Measurements from ENCODE around the gene PRDM11.
"Not testable (repeated sequence)": the region's sequence is repeated elsewhere in the genome, so short reads cannot be mapped to it uniquely, and the experiment has no call there.

PRDM11 gene

DNA sequence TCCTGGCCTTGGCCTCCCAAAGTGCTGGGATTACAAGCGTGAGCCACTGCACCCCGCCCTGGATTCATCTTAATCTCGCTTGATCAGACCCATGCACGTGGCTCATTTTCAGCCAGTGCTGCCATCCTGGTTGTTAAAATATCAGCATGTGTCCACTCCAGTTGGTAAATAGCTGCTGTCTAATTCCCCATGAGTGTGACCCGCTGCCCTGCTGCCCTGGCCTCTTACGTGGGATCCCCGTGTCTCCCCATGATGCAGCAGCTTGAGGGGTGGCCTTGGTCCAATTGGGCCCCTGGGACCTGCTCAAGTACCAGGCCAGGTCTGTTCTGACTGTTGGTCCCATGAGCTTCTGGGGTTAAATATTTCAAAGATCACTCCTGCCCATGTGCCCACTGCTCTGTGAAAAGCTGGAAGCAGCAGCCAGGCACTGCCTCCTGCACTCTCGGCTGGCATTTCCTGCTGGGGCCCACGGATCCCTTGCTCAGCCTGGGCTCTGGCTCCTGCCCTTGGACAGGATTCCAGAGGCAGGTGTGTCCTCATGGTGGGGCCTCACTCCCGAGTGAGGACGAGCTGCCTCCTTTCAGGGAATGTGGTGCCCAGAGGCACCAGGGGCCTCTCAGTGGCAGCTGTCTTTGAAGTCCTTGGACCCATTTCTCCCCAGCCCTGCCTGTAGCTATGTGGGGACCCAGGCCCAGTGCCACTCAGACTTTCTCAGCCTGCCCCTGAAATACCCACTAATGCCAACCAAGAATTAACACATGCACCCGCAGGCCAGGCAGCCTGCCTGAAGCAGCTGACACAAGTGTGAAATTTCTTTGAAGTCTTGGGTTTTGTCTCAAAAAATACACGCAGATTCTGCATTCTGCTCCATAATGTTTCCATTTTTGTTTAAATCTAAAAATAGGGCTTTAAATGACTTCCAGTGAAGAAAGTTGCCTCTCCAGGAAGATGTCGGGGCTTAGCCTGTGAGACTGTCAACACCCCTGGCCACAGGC, 38.1 kb upstream of the PRDM11 start:
- no peak overlapping the region for H3K27ac Mint-ChIP-seq
- H3K9me3 Mint-ChIP-seq, result no peaks in the 10 kb centered on the region
- no peaks in the 10 kb centered on the region for H3K36me3 Mint-ChIP-seq (ENCODE audit: low read depth)
- H3K4me1 Mint-ChIP-seq (ENCODE audit: low read depth), result no peaks in the 10 kb centered on the region
- peaks cover 25% of the 10 kb centered on the region for H3K27me3 Mint-ChIP-seq (ENCODE audit: low read depth)
- H3K4me3 Mint-ChIP-seq, result no peak overlapping the region

DNA sequence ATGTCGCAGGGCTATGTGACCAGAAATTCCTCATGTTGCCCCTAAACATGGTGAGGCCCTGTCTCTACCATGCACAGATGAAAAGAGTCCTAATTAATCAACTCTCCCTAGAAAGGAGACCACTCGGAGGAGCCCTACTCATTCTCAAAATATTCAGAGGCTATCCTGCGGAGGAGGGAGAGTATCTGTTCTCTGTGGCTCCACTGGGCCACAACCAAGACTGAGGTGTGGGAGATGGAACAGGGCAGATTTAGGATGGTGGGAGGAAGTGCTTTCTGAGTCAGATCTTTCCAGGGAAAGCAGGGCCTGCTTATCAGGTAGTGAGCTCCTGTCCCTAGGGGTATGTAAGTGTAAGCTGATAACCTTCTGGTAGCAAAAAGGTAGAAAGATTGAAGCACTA, 37.0 kb upstream of the PRDM11 start:
- H3K4me1 Mint-ChIP-seq (ENCODE audit: low read depth), result no peaks in the 10 kb centered on the region
- no peaks in the 10 kb centered on the region for H3K9me3 Mint-ChIP-seq
- H3K36me3 Mint-ChIP-seq (ENCODE audit: low read depth), result no peaks in the 10 kb centered on the region
- H3K4me3 Mint-ChIP-seq, result no peak overlapping the region
- H3K27me3 Mint-ChIP-seq (ENCODE audit: low read depth), result peaks cover 29% of the 10 kb centered on the region
- no peak overlapping the region for H3K27ac Mint-ChIP-seq

DNA sequence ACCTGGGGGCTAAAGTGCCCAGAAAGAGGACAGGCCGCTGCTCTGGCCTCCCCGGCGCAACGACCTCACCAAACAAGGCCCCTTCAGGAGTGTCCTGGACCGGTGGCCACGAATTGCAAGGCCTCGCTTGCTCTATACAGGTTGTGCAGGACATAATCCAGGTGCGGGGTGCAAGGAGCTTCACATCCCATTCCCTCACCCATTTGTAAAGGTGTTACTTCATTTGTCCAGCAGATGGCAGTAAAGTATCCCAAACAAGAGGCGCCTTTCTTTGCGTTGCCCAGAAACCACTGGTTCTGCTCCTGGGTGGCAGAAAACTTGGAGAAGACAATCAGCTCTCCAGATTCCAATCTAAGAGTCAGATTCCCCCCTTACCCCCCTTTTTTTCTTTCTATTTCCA, 35.9 kb upstream of the PRDM11 start:
- Mint-ChIP-seq H3K4me1 (ENCODE audit: low read depth) (no peaks in the 10 kb centered on the region), H3K27me3 (ENCODE audit: low read depth) (peaks cover 33% of the 10 kb centered on the region), H3K9me3 (no peaks in the 10 kb centered on the region), H3K4me3 (no peak overlapping the region), H3K27ac (no peak overlapping the region), H3K36me3 (ENCODE audit: low read depth) (no peaks in the 10 kb centered on the region)

DNA sequence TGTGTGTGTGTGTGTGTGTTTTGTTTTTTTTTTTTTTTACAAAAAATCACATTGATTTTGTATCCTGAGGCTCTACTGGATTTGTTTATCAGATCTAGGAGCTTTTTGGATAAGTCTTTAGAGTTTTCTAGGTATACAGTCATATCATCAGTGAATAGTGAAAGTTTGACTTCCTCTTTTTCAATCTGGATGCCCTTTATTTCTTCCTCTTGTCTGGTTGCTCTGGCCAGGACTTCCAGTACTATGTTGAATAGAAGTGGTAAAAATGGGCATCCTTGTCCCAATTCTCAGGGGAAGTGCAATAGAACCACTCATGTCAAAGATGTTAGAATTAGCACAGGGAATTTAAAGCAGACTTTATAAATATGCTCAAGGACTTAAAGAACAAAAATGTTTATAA, 32.6 kb upstream of the PRDM11 start:
- Mint-ChIP-seq H3K9me3 (no peaks in the 10 kb centered on the region), H3K4me1 (ENCODE audit: low read depth) (no peaks in the 10 kb centered on the region), H3K27ac (no peak overlapping the region), H3K36me3 (ENCODE audit: low read depth) (no peaks in the 10 kb centered on the region), H3K4me3 (no peak overlapping the region), H3K27me3 (ENCODE audit: low read depth) (peaks cover 47% of the 10 kb centered on the region)

DNA sequence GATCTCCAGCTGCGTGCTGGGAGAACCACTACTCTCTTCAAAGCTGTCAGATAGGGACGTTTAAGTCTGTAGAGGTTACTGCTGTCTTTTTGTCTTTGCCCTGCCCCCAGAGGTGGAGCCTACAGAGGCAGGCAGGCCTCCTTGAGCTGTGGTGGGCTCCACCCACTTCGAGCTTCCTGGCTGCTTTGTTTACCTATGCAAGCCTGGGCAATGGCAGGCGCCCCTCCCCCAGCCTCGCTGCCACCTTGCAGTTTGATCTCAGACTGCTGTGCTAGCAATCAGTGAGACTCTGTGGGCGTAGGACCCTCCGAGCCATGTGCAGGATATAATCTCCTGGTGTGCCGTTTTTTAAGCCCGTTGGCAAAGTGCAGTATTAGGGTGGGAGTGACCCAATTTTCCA, 18.6 kb upstream of the PRDM11 start:
- H3K4me3 Mint-ChIP-seq; H3K27ac Mint-ChIP-seq; H3K4me1 Mint-ChIP-seq (ENCODE audit: low read depth); H3K36me3 Mint-ChIP-seq (ENCODE audit: low read depth); H3K9me3 Mint-ChIP-seq: not testable (repeated sequence)
- peaks cover 28% of the 10 kb centered on the region for H3K27me3 Mint-ChIP-seq (ENCODE audit: low read depth)

DNA sequence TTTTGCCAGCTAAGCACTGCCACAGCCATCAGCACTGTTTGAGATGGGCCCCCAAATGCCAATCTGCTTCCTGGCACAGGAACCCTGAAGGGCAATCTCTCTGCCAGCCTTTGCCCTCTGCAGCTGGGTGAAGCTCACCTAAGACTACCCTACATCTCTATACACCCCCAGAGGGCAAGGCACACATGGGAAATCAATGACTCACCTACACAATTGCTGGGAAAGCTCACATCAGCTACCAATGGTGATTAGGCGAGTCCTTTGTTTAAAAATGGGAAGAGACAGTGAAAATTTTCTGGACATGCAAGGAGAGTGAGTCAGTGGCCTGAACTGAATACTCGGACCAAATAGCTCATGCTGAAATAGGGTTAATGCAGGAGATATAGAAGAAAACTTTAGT, 12.6 kb upstream of the PRDM11 start:
- Mint-ChIP-seq H3K4me3 (no peak overlapping the region), H3K27ac (no peak overlapping the region), H3K4me1 (ENCODE audit: low read depth) (no peaks in the 10 kb centered on the region), H3K36me3 (ENCODE audit: low read depth) (no peaks in the 10 kb centered on the region), H3K9me3 (no peaks in the 10 kb centered on the region), H3K27me3 (ENCODE audit: low read depth) (peaks cover 60% of the 10 kb centered on the region)

DNA sequence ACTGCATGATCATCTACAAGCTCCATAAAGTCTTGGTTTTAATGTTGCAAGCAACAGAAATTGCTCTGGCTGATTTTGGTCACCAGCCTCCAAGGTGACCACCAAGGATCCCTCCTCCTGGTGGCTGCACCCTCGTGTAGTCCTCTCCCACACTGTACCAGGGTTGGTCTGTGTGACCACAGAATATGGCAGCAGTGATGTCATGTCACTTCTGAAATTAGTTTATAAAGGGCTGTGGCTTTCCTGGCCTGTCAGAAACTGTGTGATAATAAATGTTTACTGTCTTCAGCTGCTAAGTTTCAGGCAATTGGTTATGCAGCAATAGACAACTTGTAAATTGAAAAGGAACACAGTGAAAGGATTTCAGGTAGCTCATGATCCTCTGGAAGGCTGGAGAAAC, 5.3 kb upstream of the PRDM11 start:
- no peak overlapping the region for H3K4me3 Mint-ChIP-seq
- H3K27me3 Mint-ChIP-seq (ENCODE audit: low read depth), result peaks cover 59% of the 10 kb centered on the region

DNA sequence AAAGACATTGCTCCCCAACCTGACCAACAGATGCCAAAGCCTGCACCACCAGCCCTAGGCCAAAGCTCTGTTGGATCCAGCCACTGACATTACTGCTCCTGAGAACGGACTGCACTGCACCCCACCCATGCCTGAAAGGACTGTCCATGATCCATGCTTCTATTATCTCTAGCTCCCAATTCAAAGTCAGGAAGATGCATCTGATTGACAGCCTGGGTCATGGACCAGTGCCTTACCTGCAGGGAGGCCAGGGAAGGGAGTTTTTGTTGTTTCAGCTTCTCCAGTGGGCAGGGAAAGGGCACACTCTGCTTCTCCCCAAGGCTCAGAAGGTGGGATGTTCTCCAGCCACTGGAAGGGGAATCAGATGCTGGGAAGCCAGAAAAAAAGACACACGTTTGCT, 4.8 kb upstream of the PRDM11 start:
- no peak overlapping the region for H3K27ac Mint-ChIP-seq
- H3K27me3 Mint-ChIP-seq (ENCODE audit: low read depth), result peaks cover 59% of the 10 kb centered on the region
- H3K36me3 Mint-ChIP-seq (ENCODE audit: low read depth), result peaks cover 3% of the 10 kb centered on the region
- H3K4me1 Mint-ChIP-seq (ENCODE audit: low read depth), result peaks cover 17% of the 10 kb centered on the region
- no peak overlapping the region for H3K4me3 Mint-ChIP-seq
- no peaks in the 10 kb centered on the region for H3K9me3 Mint-ChIP-seq

More for the DNA sequence above, 5.3 kb upstream of the PRDM11 start:
- H3K9me3 Mint-ChIP-seq, result no peaks in the 10 kb centered on the region
- H3K27ac Mint-ChIP-seq, result no peak overlapping the region
- peaks cover 3% of the 10 kb centered on the region for H3K36me3 Mint-ChIP-seq (ENCODE audit: low read depth)
- peaks cover 16% of the 10 kb centered on the region for H3K4me1 Mint-ChIP-seq (ENCODE audit: low read depth)

DNA sequence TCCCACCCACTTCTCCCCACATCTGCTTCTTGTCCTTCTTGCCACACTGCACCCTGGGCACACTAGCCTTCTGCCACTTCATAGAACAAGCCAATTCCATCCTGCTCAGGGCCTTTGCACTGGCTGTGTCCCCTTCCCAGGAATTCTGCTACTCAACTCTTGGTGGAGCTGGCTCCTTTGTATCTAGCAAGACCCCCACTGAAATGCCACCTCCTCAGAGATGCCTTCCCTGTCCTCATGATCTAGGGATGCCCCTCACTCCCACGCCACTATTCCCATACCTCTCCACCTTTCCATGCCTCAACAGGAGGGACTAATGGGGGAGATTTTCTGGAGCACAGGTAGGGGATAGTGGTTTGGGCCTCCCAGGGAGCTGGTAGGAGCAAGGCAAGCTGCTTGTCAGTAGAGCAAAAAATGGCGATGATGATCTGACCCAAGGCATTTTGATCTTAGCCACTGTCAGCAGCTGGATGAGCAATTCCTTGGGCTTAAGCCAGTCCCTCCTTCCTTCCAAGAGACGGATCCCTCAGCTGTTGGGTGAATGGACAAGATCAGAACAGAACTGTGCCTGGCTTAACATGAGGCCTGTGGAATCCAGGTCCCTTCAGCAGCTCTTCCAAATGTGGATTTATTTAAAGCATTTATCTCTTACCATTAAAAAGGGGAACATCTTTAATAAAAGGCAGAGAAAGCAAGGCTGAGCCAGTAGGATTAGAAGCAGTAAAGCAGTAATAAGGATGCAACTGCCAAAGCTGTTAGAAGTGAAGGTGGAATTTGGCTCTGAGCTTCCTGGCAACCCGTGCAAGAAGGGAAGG, 4.0 kb upstream of the PRDM11 start:
- peaks cover 59% of the 10 kb centered on the region for H3K27me3 Mint-ChIP-seq (ENCODE audit: low read depth)
- H3K9me3 Mint-ChIP-seq, result no peaks in the 10 kb centered on the region
- no peak overlapping the region for H3K27ac Mint-ChIP-seq
- no peak overlapping the region for H3K4me3 Mint-ChIP-seq
- peaks cover 3% of the 10 kb centered on the region for H3K36me3 Mint-ChIP-seq (ENCODE audit: low read depth)
- H3K4me1 Mint-ChIP-seq (ENCODE audit: low read depth), result peaks cover 18% of the 10 kb centered on the region

DNA sequence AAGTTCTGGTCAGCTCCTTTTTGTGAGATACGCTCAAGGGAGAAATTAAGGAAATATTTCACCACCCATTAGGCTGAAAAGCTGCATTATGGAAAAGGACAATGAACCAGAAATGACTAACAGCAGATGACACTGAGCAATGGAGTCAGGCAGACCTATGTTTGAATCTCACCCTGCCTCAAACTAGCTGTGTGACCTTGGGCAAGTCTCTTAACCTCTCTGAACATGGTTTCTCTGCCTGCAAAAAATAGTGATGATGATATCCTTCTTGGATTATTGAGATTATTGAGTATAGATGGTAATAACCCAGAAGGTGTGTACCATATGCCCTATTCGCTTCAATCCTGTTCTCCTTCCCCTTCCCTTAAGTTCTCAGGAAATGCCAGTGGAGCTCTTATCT, 2.9 kb upstream of the PRDM11 start:
- H3K27ac Mint-ChIP-seq, result no peak overlapping the region

DNA sequence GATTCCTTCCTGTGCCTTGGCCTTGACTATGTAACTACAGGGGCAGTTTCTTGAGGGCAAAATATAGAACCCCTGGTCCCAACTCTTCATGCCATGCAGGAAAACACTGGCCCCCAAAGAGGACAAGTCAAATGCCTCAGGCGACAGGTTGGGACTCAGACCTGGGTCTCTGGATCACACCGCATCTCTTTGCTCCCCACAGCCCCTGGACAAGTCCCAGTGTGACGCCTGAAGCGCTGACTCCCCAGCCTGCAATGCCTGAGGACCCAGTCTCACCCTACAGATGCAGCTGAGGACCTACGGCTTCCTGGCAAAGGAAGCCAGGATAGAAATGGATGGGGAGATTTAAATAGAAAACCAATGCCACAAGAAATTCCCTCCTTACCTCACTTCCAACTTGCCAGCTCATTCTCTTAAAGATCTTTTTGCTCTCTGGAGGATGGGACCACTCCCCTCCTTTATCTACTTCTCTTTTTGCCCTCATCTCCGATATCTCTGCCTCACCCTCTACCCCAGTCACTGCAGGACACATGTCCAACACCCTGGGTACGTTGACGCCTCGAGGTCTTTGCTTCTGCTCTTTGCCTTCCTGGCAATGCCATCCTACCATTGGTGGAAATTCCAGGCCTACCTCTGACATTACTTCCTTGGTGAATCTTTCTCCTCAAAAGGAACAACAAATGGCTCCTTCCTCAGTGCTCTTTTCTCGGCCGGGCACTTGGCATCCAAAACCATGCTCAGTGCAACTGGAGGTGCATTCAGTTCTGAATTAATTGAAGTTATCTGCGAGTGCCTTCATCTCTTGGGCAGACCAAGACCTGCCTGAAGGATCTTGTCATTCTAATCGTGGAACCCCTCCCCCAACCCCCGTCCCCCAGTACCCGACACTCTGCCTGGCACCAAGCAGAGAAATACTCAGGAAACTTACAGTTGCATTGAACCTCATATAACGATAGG, 2.0 kb upstream of the PRDM11 start:
- H3K27ac Mint-ChIP-seq, result no peak overlapping the region
- peaks cover 23% of the 10 kb centered on the region for H3K4me1 Mint-ChIP-seq (ENCODE audit: low read depth)
- H3K9me3 Mint-ChIP-seq, result no peaks in the 10 kb centered on the region
- H3K36me3 Mint-ChIP-seq (ENCODE audit: low read depth), result peaks cover 3% of the 10 kb centered on the region
- no peak overlapping the region for H3K4me3 Mint-ChIP-seq
- peaks cover 45% of the 10 kb centered on the region for H3K27me3 Mint-ChIP-seq (ENCODE audit: low read depth)

More for the DNA sequence above, 2.9 kb upstream of the PRDM11 start:
- Mint-ChIP-seq H3K9me3 (no peaks in the 10 kb centered on the region), H3K27me3 (ENCODE audit: low read depth) (peaks cover 52% of the 10 kb centered on the region), H3K4me3 (no peak overlapping the region), H3K4me1 (ENCODE audit: low read depth) (peaks cover 23% of the 10 kb centered on the region), H3K36me3 (ENCODE audit: low read depth) (peaks cover 3% of the 10 kb centered on the region)

DNA sequence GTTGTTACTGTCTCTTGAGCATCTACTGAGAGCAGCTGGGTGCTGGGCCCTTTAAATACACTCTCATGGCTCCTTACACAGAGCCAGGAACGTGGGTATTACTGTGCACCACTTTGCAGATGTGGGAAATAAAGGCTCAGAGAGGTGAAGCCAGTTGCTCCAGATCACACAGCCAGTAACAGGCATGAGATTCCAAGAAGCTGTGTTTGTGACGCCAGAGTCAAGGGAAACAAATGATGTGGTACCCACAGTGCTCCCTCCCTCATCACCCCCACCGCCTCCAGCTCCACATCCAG, 1.4 kb upstream of the PRDM11 start:
- H3K27ac Mint-ChIP-seq, result no peak overlapping the region
- H3K4me3 Mint-ChIP-seq, result no peak overlapping the region
- H3K9me3 Mint-ChIP-seq, result no peaks in the 10 kb centered on the region
- peaks cover 41% of the 10 kb centered on the region for H3K27me3 Mint-ChIP-seq (ENCODE audit: low read depth)
- H3K36me3 Mint-ChIP-seq (ENCODE audit: low read depth), result peaks cover 3% of the 10 kb centered on the region
- H3K4me1 Mint-ChIP-seq (ENCODE audit: low read depth), result peaks cover 23% of the 10 kb centered on the region

DNA sequence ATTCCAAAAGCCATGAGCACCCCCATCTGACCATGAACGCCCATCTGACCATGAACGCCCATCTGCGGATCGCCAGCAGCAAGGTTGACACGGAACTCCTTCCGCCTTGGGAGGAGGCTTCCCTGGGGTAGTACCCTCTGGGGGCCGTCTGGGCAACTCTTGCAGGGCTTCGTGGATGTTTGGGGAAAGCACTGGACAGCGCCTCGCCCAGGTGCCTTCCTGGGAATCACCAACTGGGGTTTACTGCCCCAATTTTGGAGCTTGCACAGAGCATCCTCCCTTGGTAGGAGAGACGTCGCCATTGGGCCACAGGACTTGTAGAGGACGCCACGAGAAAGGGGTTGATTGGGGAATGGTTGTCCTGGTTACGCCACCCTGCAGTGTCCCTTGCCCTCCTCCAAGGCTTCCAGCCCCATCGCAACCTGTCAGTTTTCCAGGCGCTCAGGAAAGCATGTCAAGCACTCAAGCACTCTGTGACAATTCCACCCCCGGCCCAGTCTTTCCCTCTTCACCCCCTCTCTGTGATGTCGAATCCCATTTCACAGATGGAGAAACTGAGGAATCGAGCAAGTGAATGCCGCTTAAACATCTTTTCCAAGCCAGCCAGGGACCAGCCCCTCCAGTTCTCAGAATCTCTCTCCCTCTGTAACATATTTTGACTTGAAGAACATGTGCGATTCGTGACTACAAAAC, 914 bp upstream of the PRDM11 start:
- Mint-ChIP-seq H3K36me3 (ENCODE audit: low read depth) (peaks cover 3% of the 10 kb centered on the region), H3K27ac (no peak overlapping the region), H3K4me3 (peak overlapping the region; percentile 78), H3K9me3 (no peaks in the 10 kb centered on the region), H3K27me3 (ENCODE audit: low read depth) (peaks cover 41% of the 10 kb centered on the region), H3K4me1 (ENCODE audit: low read depth) (peaks cover 23% of the 10 kb centered on the region)
